AG04449 (cell line): ENCODE results near the gene TEX261.
A peak's percentile ranks its signal among the peaks of the same experiment; 100 is the strongest.

Experiments used
- CTCF ChIA-PET: fragments of 350-600 bp; formaldehyde crosslinking; extraction: SDS; loops from one replicate; lab custom pipeline; 2021; ENCODE audit warnings: antibody characterized with exemption; lab: Yijun Ruan, JAX
- POLR2A ChIA-PET: fragments of 400-600, 350-600 bp; formaldehyde crosslinking; extraction: SDS; loops from one replicate; lab custom pipeline; 2020; ENCODE audit warnings: antibody characterized with exemption, inconsistent platforms; lab: Yijun Ruan, JAX
- DNase-seq: peaks from one replicate; pipeline ENCODE4 v3.0.0-alpha.2; 2010; ENCODE audit warnings: low read depth, low spot score
- H3K4me3 ChIP-seq: 2 replicates; pipeline ENCODE4 v1.5.1; 2011; ENCODE audit warnings: low read depth, mild to moderate bottlenecking, control low read depth, low read length
- TF ChIP-seq, protein P1 (sequence below): IDR thresholded peaks from one replicate; pipeline ENCODE4 v1.5.1; 2011; ENCODE audit warnings: mild to moderate bottlenecking, moderate library complexity, low read length, control low read depth, inconsistent platforms; ENCODE audit not compliant: insufficient read depth; ENCODE audit errors: missing control alignments

Gene TEX261

DNA sequence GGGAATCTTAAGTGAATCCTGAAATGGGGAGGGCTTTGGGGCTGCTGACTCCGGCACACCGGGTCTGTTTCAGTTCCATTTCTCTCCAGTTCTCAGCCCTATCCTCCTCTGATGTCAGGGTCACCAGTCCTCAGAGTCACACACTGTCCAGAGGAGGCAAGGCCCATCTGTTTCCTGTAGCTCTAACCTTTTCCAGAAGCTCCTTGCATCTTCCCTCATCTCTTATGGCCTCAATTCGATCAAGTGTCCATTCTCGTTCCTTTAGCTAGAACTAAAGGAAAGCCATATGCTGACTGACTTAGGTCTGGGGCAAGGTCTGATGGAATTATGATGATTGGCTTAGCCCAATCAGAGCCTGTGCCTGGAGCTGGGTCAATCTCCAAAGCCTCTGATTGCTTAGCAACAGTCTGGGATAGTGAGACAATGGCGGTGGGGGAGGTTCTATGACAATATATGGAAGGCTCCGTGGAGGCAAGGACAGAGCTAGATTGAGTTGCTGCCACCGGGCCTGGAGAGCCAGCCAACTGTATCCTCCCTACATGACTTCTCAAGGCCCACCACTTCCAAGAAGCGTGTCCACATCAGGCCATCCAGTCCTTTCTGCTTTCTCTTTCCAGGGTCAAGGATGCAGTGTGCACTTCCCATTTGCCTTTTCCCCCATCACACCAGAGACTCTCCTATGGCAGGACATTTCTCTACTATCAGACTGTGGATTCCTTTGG, 11.0 kb downstream of the TEX261 start:
- ChIA-PET CTCF (interaction anchor here (0.8 to 2.8 kb wide), 10 partner anchors 9 to 679 kb away, joined by 3 to 21 read pairs (median 5); partner anchors contain the start of genes NAGK and TEX261), POLR2A (no interaction called here)
- TF ChIP-seq, protein P1, sequence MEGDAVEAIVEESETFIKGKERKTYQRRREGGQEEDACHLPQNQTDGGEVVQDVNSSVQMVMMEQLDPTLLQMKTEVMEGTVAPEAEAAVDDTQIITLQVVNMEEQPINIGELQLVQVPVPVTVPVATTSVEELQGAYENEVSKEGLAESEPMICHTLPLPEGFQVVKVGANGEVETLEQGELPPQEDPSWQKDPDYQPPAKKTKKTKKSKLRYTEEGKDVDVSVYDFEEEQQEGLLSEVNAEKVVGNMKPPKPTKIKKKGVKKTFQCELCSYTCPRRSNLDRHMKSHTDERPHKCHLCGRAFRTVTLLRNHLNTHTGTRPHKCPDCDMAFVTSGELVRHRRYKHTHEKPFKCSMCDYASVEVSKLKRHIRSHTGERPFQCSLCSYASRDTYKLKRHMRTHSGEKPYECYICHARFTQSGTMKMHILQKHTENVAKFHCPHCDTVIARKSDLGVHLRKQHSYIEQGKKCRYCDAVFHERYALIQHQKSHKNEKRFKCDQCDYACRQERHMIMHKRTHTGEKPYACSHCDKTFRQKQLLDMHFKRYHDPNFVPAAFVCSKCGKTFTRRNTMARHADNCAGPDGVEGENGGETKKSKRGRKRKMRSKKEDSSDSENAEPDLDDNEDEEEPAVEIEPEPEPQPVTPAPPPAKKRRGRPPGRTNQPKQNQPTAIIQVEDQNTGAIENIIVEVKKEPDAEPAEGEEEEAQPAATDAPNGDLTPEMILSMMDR: no peak
- no peak for DNase-seq
- no peak overlapping the region for H3K4me3 ChIP-seq

DNA sequence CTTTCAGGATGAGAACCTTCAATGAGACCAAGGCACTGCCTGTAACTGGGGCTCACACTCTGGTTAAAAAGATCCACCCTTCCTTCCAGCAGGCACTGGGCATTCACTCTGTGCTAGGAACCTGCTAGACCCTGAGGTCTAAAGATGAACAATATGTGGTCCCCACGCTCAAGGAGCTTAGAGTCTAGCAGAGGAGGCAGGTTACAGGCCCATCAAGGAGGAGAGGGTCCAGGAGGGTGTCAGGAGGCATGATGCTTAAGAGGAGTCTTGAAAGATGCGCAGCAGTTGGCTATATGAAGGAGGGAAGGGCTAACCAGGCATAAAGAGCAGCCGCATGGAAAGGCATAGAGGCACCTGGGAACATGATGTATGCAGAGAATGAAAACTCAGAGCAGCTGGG, 11.7 kb downstream of the TEX261 start:
- DNase-seq: no peak
- ChIA-PET CTCF (interaction anchor here (0.8 to 2.8 kb wide), 7 partner anchors 11 to 680 kb away, joined by 3 to 21 read pairs (median 4); partner anchors contain the start of gene TEX261), POLR2A (no interaction called here)
- TF ChIP-seq, protein P1: no peak
- H3K4me3 ChIP-seq: no peak overlapping the region

DNA sequence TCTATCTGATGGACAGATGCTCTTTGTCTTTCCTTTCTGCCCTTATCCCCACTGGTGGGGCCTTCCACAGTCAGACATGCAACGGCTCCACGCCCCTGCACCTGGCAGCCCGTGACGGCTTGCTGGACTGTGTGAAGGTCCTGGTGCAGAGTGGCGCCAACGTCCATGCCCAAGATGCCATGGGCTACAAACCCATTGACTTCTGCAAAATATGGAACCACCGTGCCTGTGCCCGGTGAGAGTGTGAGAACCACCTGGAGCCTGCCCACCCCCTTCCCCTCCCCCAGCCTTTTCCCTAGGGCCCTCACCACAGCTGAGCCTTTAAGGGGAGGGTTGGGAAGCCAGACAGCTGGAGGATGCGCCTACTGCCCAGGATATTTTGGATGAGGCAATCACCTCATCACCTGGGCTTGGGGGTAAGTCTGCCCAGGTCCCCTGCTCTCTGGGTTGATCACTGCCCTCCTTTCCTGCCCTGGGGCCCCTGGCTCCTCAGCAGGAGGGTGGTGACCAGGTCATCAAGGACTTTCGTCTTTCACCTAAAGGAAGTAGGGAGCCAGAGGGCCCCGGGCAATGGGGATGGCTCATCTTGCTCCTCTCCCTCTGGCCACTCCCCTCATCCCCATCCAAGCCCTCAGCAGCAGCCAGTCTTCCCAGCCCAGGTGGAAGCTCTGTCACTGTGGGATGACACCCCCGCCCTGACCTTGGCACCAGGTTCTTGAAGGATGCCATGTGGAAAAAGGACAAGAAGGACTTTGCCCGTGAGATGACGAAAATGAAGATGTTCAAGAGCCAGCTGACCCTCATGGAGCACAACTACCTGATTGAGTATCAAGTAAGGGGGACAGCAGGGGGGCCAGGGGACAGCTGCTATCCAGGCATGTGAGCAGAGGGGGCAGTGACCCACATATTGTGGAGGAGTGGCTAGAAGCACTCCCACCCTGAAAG, 12.5 kb downstream of the TEX261 start:
- H3K4me3 ChIP-seq: no peak overlapping the region
- ChIA-PET CTCF (interaction anchor here (0.8 to 9.9 kb wide), 9 partner anchors 9 to 679 kb away, joined by 3 to 111 read pairs (median 6); partner anchors contain the start of gene TEX261), POLR2A (no interaction called here)
- TF ChIP-seq, protein P1: no peak
- no peak for DNase-seq

DNA sequence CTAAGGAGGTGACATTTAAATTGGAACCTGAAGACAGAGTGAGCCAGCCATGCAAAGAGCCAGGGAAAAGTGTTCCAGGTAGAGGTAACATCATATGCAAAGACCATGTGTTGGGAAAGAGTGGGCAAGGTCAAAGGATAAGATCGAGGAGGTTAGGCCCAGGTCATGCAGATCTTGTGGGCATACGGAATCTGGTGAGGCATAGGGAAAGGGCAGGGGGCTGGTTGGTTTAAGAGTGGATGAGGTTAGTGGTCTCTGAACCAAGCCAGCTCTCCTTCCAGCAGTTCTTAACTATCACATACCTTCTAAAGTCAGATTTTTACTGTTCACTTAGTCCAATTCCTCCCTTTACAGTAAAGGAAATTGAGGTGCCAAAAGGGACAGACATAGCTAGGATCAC, 13.3 kb downstream of the TEX261 start:
- POLR2A ChIA-PET: no interaction called here
- H3K4me3 ChIP-seq: no peak overlapping the region
- DNase-seq: no peak
- CTCF ChIA-PET: interaction anchor here (0.7 to 9.9 kb wide), 5 partner anchors 8 to 111 kb away, joined by 3 to 111 read pairs (median 4); no protein-coding TSS in a partner anchor
- TF ChIP-seq, protein P1: no peak

DNA sequence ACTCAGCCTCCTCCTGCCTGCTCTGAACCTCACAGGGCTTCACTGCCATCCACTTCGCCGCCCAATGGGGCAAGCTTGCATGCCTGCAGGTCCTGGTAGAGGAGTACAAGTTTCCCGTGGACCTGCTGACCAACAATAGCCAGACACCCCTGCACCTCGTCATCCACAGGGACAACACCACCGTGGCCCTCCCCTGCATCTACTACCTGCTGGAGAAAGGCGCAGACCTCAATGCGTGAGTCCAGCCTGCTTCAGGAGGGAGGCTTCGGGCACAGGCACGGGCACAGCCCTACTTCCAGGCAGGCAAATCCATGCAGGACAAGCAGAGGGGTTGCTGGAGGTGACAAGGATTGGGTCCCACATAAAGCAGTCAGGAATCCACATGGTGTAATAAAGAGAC, 15.0 kb downstream of the TEX261 start:
- TF ChIP-seq, protein P1: no peak
- H3K4me3 ChIP-seq: no peak overlapping the region
- ChIA-PET POLR2A (no interaction called here), CTCF (interaction anchor here (0.6 to 9.9 kb wide), 3 partner anchors 15 to 33 kb away, joined by 3 to 111 read pairs (median 15); no protein-coding TSS in a partner anchor)
- DNase-seq: no peak

DNA sequence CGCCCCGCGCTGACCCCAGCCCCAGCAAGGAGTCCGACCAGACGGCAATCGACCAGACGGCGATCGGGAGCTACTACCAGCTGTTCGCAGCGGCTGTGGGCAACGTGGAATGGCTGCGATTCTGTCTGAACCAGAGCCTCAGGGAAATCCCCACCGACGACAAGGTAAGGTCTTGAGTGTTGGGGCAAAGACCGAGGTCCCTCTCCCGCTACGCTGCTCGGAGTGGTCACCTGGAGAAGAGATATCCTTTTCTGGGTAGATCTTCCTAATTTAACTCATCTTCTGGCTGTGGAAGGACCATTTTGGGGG, 15.5 kb downstream of the TEX261 start:
- TF ChIP-seq, protein P1: no peak
- POLR2A ChIA-PET: no interaction called here
- no peak for DNase-seq
- CTCF ChIA-PET: interaction anchor here (0.6 to 9.9 kb wide), 3 partner anchors 14 to 32 kb away, joined by 3 to 111 read pairs (median 15); no protein-coding TSS in a partner anchor
- H3K4me3 ChIP-seq: peak overlapping the region; percentile 59
